WTC11 (cell line): ENCODE results near the gene TLE5. TPM values are rescaled to one million over a fixed set of nuclear protein-coding genes. Genes with fewer than 3 reads are reported as not detected.

Experiments used
- ATAC-seq: fragments of 200-7000 bp; cut with Tn5 transposase; 2 replicates; pipeline ENCODE4 v1.10.0; 2021; ENCODE audit warnings: mild to moderate bottlenecking, moderate library complexity
- CTCF ChIA-PET: fragments of 300-600 bp; sonication (Branson Sonifier 250); formaldehyde crosslinking; loops from one replicate; lab custom pipeline; 2021; ENCODE audit warnings: antibody characterized with exemption; lab: Charles Lee
- POLR2A ChIA-PET: fragments of 350-600 bp; sonication (Branson Sonifier 250); formaldehyde crosslinking; loops from one replicate; lab custom pipeline; 2021; ENCODE audit warnings: antibody characterized with exemption; lab: Charles Lee
- DNase-seq: peaks from one replicate; pipeline ENCODE4 v3.0.0; 2021; ENCODE audit warnings: low spot score
- H3K27ac Mint-ChIP-seq: 2 replicates; pipeline ENCODE4 v1.8.0; 2021; ENCODE audit warnings: mixed read lengths
- H3K27me3 Mint-ChIP-seq: 2 replicates; pipeline ENCODE4 v1.8.0; 2021; ENCODE audit warnings: low read depth, mild to moderate bottlenecking, moderate library complexity, mixed read lengths
- H3K36me3 Mint-ChIP-seq: 2 replicates; pipeline ENCODE4 v1.8.0; 2021; ENCODE audit warnings: mixed read lengths
- H3K4me1 Mint-ChIP-seq: 2 replicates; pipeline ENCODE4 v1.8.0; 2022; ENCODE audit warnings: mixed read lengths
- H3K4me3 Mint-ChIP-seq: 2 replicates; pipeline ENCODE4 v1.8.0; 2021; ENCODE audit warnings: mild to moderate bottlenecking, moderate library complexity, mixed read lengths
- H3K9me3 Mint-ChIP-seq: 2 replicates; pipeline ENCODE4 v1.8.0; 2021; ENCODE audit warnings: mixed read lengths
- ARID4B ChIP-seq: sonication (generic); formaldehyde crosslinking; IDR thresholded peaks from 2 replicates; pipeline ENCODE4 v1.8.0; 2023; ENCODE audit warnings: missing genetic modification reagents, mild to moderate bottlenecking, borderline replicate concordance
- CREM ChIP-seq: sonication (generic); formaldehyde crosslinking; IDR thresholded peaks from 2 replicates; pipeline ENCODE4 v1.8.1; 2022; ENCODE audit warnings: mild to moderate bottlenecking, missing genetic modification reagents, moderate library complexity
- CTCF ChIP-seq: fragments of 200-600 bp; IDR thresholded peaks from 2 replicates; pipeline ENCODE4 v1.8.0; 2022; ENCODE audit warnings: antibody characterized with exemption
- FOXK1 ChIP-seq: sonication (generic); formaldehyde crosslinking; IDR thresholded peaks from 2 replicates; pipeline ENCODE4 v1.8.0; 2022; ENCODE audit warnings: mild to moderate bottlenecking, moderate library complexity, missing genetic modification reagents
- GRHL2 ChIP-seq: fragments of 250-450 bp; sonication (Bioruptor Pico); IDR thresholded peaks from 2 replicates; pipeline ENCODE4 v1.8.0; 2022; ENCODE audit warnings: mild to moderate bottlenecking, moderate library complexity; ENCODE audit not compliant: insufficient replicate concordance, severe bottlenecking
- MLX ChIP-seq: sonication (generic); formaldehyde crosslinking; IDR thresholded peaks from 2 replicates; pipeline ENCODE4 v1.8.1; 2023; ENCODE audit warnings: mild to moderate bottlenecking, missing genetic modification reagents, moderate library complexity
- NR1H2 ChIP-seq: sonication (generic); formaldehyde crosslinking; IDR thresholded peaks from 2 replicates; pipeline ENCODE4 v1.9.0; 2021; ENCODE audit warnings: mild to moderate bottlenecking, moderate library complexity, missing genetic modification reagents
- NR3C1 ChIP-seq: sonication (generic); formaldehyde crosslinking; conservative IDR thresholded peaks from 2 replicates; pipeline ENCODE4 v1.8.1; 2023; ENCODE audit warnings: low read depth, mild to moderate bottlenecking, missing genetic modification reagents
- PREB ChIP-seq: sonication (generic); formaldehyde crosslinking; IDR thresholded peaks from 2 replicates; pipeline ENCODE4 v1.8.1; 2022; ENCODE audit warnings: mild to moderate bottlenecking, missing genetic modification reagents, moderate library complexity, borderline replicate concordance
- RELA ChIP-seq: sonication (generic); formaldehyde crosslinking; IDR thresholded peaks from 2 replicates; pipeline ENCODE4 v1.8.1; 2022; ENCODE audit warnings: missing genetic modification reagents, mild to moderate bottlenecking, borderline replicate concordance
- SMAD4 ChIP-seq: sonication (generic); formaldehyde crosslinking; IDR thresholded peaks from 2 replicates; pipeline ENCODE4 v1.8.0; 2022; ENCODE audit warnings: mild to moderate bottlenecking, missing genetic modification reagents
- SOX15 ChIP-seq: fragments of 250-450 bp; sonication (Bioruptor Pico); IDR thresholded peaks from 2 replicates; pipeline ENCODE4 v1.9.0; 2021; ENCODE audit warnings: mild to moderate bottlenecking
- SP1 ChIP-seq: sonication (generic); formaldehyde crosslinking; conservative IDR thresholded peaks from 2 replicates; pipeline ENCODE4 v1.8.1; 2022; ENCODE audit warnings: missing genetic modification reagents
- TP53 ChIP-seq: sonication (generic); formaldehyde crosslinking; IDR thresholded peaks from 2 replicates; pipeline ENCODE4 v1.8.1; 2023; ENCODE audit warnings: mild to moderate bottlenecking, missing genetic modification reagents
- ZSCAN18 ChIP-seq: fragments of 250-450 bp; sonication (Bioruptor Pico); IDR thresholded peaks from 2 replicates; pipeline ENCODE4 v2.1.2; 2022; ENCODE audit warnings: mild to moderate bottlenecking, moderate library complexity
- total RNA-seq: library from RNA; stranded (reverse); gene quantifications from 3 replicates; pipeline ENCODE4 v1.2.3, GENCODE V29; 2021

The TLE5 gene
- total RNA-seq, 1 experiment from 2014 or later = 246 TPM

GRCh38 chr19:3064011-3064330 lies 1.7 kb upstream of the TLE5 start (continued):
- TF ChIP-seq SMAD4 (no peak), MLX (no peak), FOXK1 (no peak), NR1H2 (CRISPR knock-in tag) (no peak), SP1 (CRISPR knock-in tag) (no peak), ZSCAN18 (CRISPR knock-in tag) (no peak), SOX15 (CRISPR knock-in tag) (no peak), NR3C1 (CRISPR knock-in tag) (no peak), PREB (no peak), CREM (CRISPR knock-in tag) (no peak), ARID4B (CRISPR knock-in tag) (no peak), CTCF (no peak)
- TF ChIP-seq, all 79 proteins: peak for 0

GRCh38 chr19:3061182-3062161 lies 823 bp downstream of the TLE5 start:
- POLR2A ChIA-PET = interaction anchor here (0.5 to 1.0 kb wide), 3 partner anchors 13 to 111 kb away, joined by 3 to 5 read pairs (median 3); no protein-coding TSS in a partner anchor
- ATAC-seq = no peak
- TF ChIP-seq TP53 (CRISPR knock-in tag) (no peak), FOXK1 (no peak), ARID4B (CRISPR knock-in tag) (no peak), RELA (CRISPR knock-in tag) (no peak), ZSCAN18 (CRISPR knock-in tag) (no peak), CTCF (no peak), GRHL2 (no peak)

More at GRCh38 chr19:3061182-3062161, 823 bp downstream of the TLE5 start:
- peak overlapping the region; percentile 68 for H3K4me3 Mint-ChIP-seq
- H3K9me3 Mint-ChIP-seq = no peaks in the 10 kb centered on the region
- peak overlapping the region; percentile 20; the same call in 1 of the 2 replicates for H3K27ac Mint-ChIP-seq
- no peak for DNase-seq
- H3K4me1 Mint-ChIP-seq = peaks cover 32% of the 10 kb centered on the region
- H3K36me3 Mint-ChIP-seq = peaks cover 9% of the 10 kb centered on the region; the same call in 1 of the 2 replicates
- CTCF ChIA-PET = interaction anchor here (0.6 to 3.9 kb wide), 9 partner anchors 8 to 214 kb away, joined by 3 to 15 read pairs (median 6); no protein-coding TSS in a partner anchor
- H3K27me3 Mint-ChIP-seq = no peaks in the 10 kb centered on the region
